K562 (cell line): ENCODE results near the gene GALNT18.

Experiments used
- ILF3 ChIP-seq: fragments of 450-650 bp; IDR thresholded peaks from 2 replicates; pipeline ENCODE4 v1.6.1; 2018; ENCODE audit warnings: antibody characterized with exemption, mild to moderate bottlenecking, moderate library complexity, borderline replicate concordance
- RBM39 ChIP-seq: fragments of 200-400 bp; formaldehyde crosslinking; optimal IDR thresholded peaks from 2 replicates; pipeline ENCODE3; 2018; ENCODE audit warnings: low read depth, low read length
- SREBF2 ChIP-seq: sonication (generic); formaldehyde crosslinking; IDR thresholded peaks from 2 replicates; pipeline ENCODE4 v1.4.0; 2020; ENCODE audit warnings: mild to moderate bottlenecking, missing genetic modification reagents
- TF ChIP-seq, protein P1 (sequence below): fragments of 200-600 bp; sonication (generic); IDR thresholded peaks from one replicate; pipeline ENCODE4 v1.6.1; 2012; ENCODE audit warnings: mild to moderate bottlenecking, low read depth, low read length, inconsistent platforms
- TF ChIP-seq, protein P2 (sequence below): sonication (generic); formaldehyde crosslinking; IDR thresholded peaks from 2 replicates; pipeline ENCODE4 v1.8.1; 2023; ENCODE audit warnings: mild to moderate bottlenecking, missing genetic modification reagents
- TF ChIP-seq, protein P3 (sequence below): fragments of 250-450 bp; sonication (Bioruptor Pico); IDR thresholded peaks from 2 replicates; pipeline ENCODE4 v1.4.0; 2020; ENCODE audit warnings: mild to moderate bottlenecking
- TF ChIP-seq, protein P4 (sequence below), 3 experiments: IDR thresholded peaks in 2 of 3; conservative IDR thresholded peaks in 1 of 3; 2 replicates each; pipeline ENCODE4 v1.5.1; 2011 to 2012; ENCODE audit warnings: low read length in 3 of 3, mild to moderate bottlenecking in 3 of 3, control low read depth in 2 of 3, improper control_type of control experiment in 1 of 3, inconsistent platforms in 1 of 3, low read depth in 1 of 3, mixed read lengths in 1 of 3, moderate library complexity in 1 of 3; ENCODE audit not compliant: insufficient read depth in 2 of 3

DNA sequence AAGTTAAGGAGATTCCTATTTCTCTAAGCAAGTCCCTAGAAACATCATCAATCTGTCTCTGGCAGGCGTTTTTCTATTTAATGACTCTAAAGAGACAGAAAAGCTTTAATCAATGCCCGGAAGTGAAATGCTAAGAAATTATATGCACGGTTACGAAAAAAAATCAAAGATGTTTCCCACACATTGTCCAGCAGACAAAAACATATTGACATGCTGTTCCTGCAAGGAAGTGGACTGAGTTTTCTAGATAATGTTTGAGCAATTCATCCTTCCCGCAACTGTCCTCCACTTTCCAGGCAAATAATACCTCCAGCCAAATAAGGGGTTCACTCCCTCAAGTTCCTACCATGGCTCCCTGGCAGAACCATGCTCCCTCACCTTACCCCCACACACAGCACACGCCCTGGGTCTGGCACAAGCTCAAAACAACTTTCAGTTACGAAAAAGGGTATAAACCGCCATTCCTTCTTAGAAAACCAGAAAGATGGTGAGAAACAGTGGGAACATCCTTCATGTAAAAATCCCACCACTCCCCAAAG is 29.6 kb downstream of the GALNT18 start:
- TF ChIP-seq, protein P1, sequence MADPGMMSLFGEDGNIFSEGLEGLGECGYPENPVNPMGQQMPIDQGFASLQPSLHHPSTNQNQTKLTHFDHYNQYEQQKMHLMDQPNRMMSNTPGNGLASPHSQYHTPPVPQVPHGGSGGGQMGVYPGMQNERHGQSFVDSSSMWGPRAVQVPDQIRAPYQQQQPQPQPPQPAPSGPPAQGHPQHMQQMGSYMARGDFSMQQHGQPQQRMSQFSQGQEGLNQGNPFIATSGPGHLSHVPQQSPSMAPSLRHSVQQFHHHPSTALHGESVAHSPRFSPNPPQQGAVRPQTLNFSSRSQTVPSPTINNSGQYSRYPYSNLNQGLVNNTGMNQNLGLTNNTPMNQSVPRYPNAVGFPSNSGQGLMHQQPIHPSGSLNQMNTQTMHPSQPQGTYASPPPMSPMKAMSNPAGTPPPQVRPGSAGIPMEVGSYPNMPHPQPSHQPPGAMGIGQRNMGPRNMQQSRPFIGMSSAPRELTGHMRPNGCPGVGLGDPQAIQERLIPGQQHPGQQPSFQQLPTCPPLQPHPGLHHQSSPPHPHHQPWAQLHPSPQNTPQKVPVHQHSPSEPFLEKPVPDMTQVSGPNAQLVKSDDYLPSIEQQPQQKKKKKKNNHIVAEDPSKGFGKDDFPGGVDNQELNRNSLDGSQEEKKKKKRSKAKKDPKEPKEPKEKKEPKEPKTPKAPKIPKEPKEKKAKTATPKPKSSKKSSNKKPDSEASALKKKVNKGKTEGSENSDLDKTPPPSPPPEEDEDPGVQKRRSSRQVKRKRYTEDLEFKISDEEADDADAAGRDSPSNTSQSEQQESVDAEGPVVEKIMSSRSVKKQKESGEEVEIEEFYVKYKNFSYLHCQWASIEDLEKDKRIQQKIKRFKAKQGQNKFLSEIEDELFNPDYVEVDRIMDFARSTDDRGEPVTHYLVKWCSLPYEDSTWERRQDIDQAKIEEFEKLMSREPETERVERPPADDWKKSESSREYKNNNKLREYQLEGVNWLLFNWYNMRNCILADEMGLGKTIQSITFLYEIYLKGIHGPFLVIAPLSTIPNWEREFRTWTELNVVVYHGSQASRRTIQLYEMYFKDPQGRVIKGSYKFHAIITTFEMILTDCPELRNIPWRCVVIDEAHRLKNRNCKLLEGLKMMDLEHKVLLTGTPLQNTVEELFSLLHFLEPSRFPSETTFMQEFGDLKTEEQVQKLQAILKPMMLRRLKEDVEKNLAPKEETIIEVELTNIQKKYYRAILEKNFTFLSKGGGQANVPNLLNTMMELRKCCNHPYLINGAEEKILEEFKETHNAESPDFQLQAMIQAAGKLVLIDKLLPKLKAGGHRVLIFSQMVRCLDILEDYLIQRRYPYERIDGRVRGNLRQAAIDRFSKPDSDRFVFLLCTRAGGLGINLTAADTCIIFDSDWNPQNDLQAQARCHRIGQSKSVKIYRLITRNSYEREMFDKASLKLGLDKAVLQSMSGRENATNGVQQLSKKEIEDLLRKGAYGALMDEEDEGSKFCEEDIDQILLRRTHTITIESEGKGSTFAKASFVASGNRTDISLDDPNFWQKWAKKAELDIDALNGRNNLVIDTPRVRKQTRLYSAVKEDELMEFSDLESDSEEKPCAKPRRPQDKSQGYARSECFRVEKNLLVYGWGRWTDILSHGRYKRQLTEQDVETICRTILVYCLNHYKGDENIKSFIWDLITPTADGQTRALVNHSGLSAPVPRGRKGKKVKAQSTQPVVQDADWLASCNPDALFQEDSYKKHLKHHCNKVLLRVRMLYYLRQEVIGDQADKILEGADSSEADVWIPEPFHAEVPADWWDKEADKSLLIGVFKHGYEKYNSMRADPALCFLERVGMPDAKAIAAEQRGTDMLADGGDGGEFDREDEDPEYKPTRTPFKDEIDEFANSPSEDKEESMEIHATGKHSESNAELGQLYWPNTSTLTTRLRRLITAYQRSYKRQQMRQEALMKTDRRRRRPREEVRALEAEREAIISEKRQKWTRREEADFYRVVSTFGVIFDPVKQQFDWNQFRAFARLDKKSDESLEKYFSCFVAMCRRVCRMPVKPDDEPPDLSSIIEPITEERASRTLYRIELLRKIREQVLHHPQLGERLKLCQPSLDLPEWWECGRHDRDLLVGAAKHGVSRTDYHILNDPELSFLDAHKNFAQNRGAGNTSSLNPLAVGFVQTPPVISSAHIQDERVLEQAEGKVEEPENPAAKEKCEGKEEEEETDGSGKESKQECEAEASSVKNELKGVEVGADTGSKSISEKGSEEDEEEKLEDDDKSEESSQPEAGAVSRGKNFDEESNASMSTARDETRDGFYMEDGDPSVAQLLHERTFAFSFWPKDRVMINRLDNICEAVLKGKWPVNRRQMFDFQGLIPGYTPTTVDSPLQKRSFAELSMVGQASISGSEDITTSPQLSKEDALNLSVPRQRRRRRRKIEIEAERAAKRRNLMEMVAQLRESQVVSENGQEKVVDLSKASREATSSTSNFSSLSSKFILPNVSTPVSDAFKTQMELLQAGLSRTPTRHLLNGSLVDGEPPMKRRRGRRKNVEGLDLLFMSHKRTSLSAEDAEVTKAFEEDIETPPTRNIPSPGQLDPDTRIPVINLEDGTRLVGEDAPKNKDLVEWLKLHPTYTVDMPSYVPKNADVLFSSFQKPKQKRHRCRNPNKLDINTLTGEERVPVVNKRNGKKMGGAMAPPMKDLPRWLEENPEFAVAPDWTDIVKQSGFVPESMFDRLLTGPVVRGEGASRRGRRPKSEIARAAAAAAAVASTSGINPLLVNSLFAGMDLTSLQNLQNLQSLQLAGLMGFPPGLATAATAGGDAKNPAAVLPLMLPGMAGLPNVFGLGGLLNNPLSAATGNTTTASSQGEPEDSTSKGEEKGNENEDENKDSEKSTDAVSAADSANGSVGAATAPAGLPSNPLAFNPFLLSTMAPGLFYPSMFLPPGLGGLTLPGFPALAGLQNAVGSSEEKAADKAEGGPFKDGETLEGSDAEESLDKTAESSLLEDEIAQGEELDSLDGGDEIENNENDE = no peak
- TF ChIP-seq, protein P2, sequence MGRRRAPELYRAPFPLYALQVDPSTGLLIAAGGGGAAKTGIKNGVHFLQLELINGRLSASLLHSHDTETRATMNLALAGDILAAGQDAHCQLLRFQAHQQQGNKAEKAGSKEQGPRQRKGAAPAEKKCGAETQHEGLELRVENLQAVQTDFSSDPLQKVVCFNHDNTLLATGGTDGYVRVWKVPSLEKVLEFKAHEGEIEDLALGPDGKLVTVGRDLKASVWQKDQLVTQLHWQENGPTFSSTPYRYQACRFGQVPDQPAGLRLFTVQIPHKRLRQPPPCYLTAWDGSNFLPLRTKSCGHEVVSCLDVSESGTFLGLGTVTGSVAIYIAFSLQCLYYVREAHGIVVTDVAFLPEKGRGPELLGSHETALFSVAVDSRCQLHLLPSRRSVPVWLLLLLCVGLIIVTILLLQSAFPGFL = no peak
- TF ChIP-seq, protein P3, sequence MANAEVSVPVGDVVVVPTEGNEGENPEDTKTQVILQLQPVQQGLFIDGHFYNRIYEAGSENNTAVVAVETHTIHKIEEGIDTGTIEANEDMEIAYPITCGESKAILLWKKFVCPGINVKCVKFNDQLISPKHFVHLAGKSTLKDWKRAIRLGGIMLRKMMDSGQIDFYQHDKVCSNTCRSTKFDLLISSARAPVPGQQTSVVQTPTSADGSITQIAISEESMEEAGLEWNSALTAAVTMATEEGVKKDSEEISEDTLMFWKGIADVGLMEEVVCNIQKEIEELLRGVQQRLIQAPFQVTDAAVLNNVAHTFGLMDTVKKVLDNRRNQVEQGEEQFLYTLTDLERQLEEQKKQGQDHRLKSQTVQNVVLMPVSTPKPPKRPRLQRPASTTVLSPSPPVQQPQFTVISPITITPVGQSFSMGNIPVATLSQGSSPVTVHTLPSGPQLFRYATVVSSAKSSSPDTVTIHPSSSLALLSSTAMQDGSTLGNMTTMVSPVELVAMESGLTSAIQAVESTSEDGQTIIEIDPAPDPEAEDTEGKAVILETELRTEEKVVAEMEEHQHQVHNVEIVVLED (CRISPR knock-in tag) = no peak
- TF ChIP-seq SREBF2 (CRISPR knock-in tag) (no peak), ILF3 (no peak), RBM39 (no peak)
- TF ChIP-seq, protein P4, sequence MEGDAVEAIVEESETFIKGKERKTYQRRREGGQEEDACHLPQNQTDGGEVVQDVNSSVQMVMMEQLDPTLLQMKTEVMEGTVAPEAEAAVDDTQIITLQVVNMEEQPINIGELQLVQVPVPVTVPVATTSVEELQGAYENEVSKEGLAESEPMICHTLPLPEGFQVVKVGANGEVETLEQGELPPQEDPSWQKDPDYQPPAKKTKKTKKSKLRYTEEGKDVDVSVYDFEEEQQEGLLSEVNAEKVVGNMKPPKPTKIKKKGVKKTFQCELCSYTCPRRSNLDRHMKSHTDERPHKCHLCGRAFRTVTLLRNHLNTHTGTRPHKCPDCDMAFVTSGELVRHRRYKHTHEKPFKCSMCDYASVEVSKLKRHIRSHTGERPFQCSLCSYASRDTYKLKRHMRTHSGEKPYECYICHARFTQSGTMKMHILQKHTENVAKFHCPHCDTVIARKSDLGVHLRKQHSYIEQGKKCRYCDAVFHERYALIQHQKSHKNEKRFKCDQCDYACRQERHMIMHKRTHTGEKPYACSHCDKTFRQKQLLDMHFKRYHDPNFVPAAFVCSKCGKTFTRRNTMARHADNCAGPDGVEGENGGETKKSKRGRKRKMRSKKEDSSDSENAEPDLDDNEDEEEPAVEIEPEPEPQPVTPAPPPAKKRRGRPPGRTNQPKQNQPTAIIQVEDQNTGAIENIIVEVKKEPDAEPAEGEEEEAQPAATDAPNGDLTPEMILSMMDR (IDR thresholded peaks at IDR 0.05 in 2 of 3, conservative IDR thresholded peaks at IDR 0.05 in 1 of 3; ENCODE audit: insufficient read depth in 2 of 3, low read depth in 1 of 3, low read length in 3 of 3) = no peak
